SK-N-SH treated with all-trans-retinoic acid at 6 μM for 48 hours (cell line): ENCODE data around the gene PAK6.

Experiments used
- ARNTL ChIP-seq: fragments of 450-650 bp; formaldehyde crosslinking; IDR thresholded peaks from 2 replicates; pipeline ENCODE4 v1.5.0; 2020; ENCODE audit warnings: low read depth, mild to moderate bottlenecking, moderate library complexity, borderline replicate concordance
- GLIS3 ChIP-seq: fragments of 250-450 bp; sonication (Bioruptor Pico); IDR thresholded peaks from 2 replicates; pipeline ENCODE4 v1.5.0; 2020; ENCODE audit warnings: mild to moderate bottlenecking, moderate library complexity
- ISL1 ChIP-seq: fragments of 250-450 bp; sonication (Bioruptor Pico); IDR thresholded peaks from 2 replicates; pipeline ENCODE4 v2.1.2; 2022; ENCODE audit warnings: mild to moderate bottlenecking, moderate library complexity
- PPARA ChIP-seq: fragments of 250-450 bp; sonication (Bioruptor Pico); IDR thresholded peaks from 2 replicates; pipeline ENCODE4 v1.5.0; 2020; ENCODE audit warnings: mild to moderate bottlenecking, borderline replicate concordance
- RARB ChIP-seq: fragments of 250-450 bp; sonication (Bioruptor Pico); IDR thresholded peaks from 2 replicates; pipeline ENCODE4 v1.8.0; 2021; ENCODE audit warnings: mild to moderate bottlenecking, moderate library complexity
- ZC3H10 ChIP-seq: fragments of 250-450 bp; sonication (Bioruptor Pico); IDR thresholded peaks from 2 replicates; pipeline ENCODE4 v1.5.1; 2021; ENCODE audit warnings: mild to moderate bottlenecking, moderate library complexity
- ZFP3 ChIP-seq: fragments of 250-450 bp; sonication (Bioruptor Pico); IDR thresholded peaks from 2 replicates; pipeline ENCODE4 v1.5.0; 2020; ENCODE audit warnings: mild to moderate bottlenecking, moderate library complexity
- ZFP30 ChIP-seq: fragments of 450-650 bp; formaldehyde crosslinking; IDR thresholded peaks from 2 replicates; pipeline ENCODE4 v1.5.0; 2022; ENCODE audit warnings: mild to moderate bottlenecking, moderate library complexity
- TF ChIP-seq, protein P1 (sequence below): fragments of 250-450 bp; sonication (Bioruptor Pico); IDR thresholded peaks from 2 replicates; pipeline ENCODE4 v1.5.1; 2021; ENCODE audit warnings: mild to moderate bottlenecking, moderate library complexity
- TF ChIP-seq, protein P2 (sequence below): fragments of 250-450 bp; sonication (Bioruptor Pico); IDR thresholded peaks from 2 replicates; pipeline ENCODE4 v1.8.0; 2021; ENCODE audit warnings: low read depth, mild to moderate bottlenecking, moderate library complexity, borderline replicate concordance
- TF ChIP-seq, protein P3 (sequence below): fragments of 250-450 bp; sonication (Bioruptor Pico); IDR thresholded peaks from 2 replicates; pipeline ENCODE4 v1.5.1; 2020; ENCODE audit warnings: low read depth, mild to moderate bottlenecking, moderate library complexity

DNA sequence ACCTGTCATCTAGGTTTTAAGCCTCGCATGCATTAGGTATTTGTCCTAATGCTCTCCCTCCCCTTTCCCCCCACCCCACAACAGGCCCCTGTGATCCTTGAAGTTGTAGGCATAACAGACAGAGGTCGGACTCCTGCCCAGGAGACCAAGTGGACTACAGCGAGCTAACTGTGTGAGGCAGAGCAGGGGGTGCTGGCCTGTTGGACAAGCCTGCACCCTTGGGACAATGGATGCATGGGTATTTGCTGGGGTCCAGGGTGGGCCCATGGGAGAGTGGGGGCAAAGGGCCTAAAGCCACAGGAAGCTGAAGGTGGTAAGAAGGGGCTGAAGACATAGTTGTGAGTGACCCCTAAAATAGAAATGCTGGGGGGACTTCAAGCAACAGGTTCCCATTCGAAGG is 66.4 kb downstream of the PAK6 start:
- TF ChIP-seq, protein P1, sequence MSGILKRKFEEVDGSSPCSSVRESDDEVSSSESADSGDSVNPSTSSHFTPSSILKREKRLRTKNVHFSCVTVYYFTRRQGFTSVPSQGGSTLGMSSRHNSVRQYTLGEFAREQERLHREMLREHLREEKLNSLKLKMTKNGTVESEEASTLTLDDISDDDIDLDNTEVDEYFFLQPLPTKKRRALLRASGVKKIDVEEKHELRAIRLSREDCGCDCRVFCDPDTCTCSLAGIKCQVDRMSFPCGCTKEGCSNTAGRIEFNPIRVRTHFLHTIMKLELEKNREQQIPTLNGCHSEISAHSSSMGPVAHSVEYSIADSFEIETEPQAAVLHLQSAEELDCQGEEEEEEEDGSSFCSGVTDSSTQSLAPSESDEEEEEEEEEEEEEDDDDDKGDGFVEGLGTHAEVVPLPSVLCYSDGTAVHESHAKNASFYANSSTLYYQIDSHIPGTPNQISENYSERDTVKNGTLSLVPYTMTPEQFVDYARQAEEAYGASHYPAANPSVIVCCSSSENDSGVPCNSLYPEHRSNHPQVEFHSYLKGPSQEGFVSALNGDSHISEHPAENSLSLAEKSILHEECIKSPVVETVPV (CRISPR knock-in tag): no peak
- TF ChIP-seq RARB (no peak), ISL1 (CRISPR knock-in tag) (no peak), ZFP30 (no peak), GLIS3 (CRISPR knock-in tag) (no peak), ARNTL (CRISPR knock-in tag) (no peak), ZC3H10 (CRISPR knock-in tag) (no peak), ZFP3 (CRISPR knock-in tag) (no peak), PPARA (CRISPR knock-in tag) (no peak)
- TF ChIP-seq, protein P2, sequence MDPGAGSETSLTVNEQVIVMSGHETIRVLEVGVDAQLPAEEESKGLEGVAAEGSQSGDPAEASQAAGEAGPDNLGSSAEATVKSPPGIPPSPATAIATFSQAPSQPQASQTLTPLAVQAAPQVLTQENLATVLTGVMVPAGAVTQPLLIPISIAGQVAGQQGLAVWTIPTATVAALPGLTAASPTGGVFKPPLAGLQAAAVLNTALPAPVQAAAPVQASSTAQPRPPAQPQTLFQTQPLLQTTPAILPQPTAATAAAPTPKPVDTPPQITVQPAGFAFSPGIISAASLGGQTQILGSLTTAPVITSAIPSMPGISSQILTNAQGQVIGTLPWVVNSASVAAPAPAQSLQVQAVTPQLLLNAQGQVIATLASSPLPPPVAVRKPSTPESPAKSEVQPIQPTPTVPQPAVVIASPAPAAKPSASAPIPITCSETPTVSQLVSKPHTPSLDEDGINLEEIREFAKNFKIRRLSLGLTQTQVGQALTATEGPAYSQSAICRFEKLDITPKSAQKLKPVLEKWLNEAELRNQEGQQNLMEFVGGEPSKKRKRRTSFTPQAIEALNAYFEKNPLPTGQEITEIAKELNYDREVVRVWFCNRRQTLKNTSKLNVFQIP (CRISPR knock-in tag): no peak
- TF ChIP-seq, protein P3, sequence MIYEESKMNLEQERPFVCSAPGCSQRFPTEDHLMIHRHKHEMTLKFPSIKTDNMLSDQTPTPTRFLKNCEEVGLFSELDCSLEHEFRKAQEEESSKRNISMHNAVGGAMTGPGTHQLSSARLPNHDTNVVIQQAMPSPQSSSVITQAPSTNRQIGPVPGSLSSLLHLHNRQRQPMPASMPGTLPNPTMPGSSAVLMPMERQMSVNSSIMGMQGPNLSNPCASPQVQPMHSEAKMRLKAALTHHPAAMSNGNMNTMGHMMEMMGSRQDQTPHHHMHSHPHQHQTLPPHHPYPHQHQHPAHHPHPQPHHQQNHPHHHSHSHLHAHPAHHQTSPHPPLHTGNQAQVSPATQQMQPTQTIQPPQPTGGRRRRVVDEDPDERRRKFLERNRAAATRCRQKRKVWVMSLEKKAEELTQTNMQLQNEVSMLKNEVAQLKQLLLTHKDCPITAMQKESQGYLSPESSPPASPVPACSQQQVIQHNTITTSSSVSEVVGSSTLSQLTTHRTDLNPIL: no peak
